ENCODE results near the gene RAD54L.

- TF ChIP-seq POLR2A (IDR thresholded peaks at IDR 0.05), result peak in 2 of 4 donors; percentile 37 to 51
- TF ChIP-seq CTCF (IDR thresholded peaks at IDR 0.05), result peak; percentile 14 to 54 (median 38)
- no peak for TF ChIP-seq POLR2AphosphoS5 (IDR thresholded peaks at IDR 0.05)
Measured at GRCh38 chr1:46301808-46302640, 54.5 kb downstream of the RAD54L start.
